CD8-positive, alpha-beta memory T cell (primary cell): ENCODE measurements around the gene ST6GAL1. TPM values are rescaled to one million over a fixed set of nuclear protein-coding genes. Genes with fewer than 3 reads are reported as not detected.
A peak's percentile ranks its signal among the peaks of the same experiment; 100 is the strongest.

Experiments used
- CTCF ChIA-PET: fragments of 350-600 bp; sonication (Branson Sonifier 250); formaldehyde crosslinking; loops from one replicate; lab custom pipeline; 2021; ENCODE audit warnings: antibody characterized with exemption; lab: Charles Lee
- POLR2A ChIA-PET: fragments of 350-600 bp; sonication (Branson Sonifier 250); formaldehyde crosslinking; loops from one replicate; lab custom pipeline; 2021; ENCODE audit warnings: antibody characterized with exemption; lab: Charles Lee
- DNase-seq, 5 donors: peaks; one replicate each; pipeline versions ENCODE4 v3.0.0 to v3.0.0-alpha.2; 2020 to 2022; ENCODE audit warnings: mixed read lengths in 1 of 5
- H3K27ac ChIP-seq: one replicate; pipeline ENCODE4 v1.7.0; 2013; ENCODE audit warnings: low read depth, mild to moderate bottlenecking, low read length, moderate library complexity
- H3K27me3 ChIP-seq: 2 replicates; pipeline ENCODE4 v1.7.0; 2013; ENCODE audit warnings: low read length, mild to moderate bottlenecking; ENCODE audit not compliant: insufficient read depth, poor library complexity, severe bottlenecking
- H3K36me3 ChIP-seq: 2 replicates; pipeline ENCODE4 v1.7.0; 2013; ENCODE audit warnings: mild to moderate bottlenecking, low read length, moderate library complexity; ENCODE audit not compliant: insufficient read depth
- H3K4me1 ChIP-seq: 2 replicates; pipeline ENCODE4 v1.7.0; 2013; ENCODE audit warnings: mild to moderate bottlenecking, low read length, moderate library complexity; ENCODE audit not compliant: insufficient read depth
- H3K4me3 ChIP-seq: 2 replicates; pipeline ENCODE4 v1.7.0; 2013; ENCODE audit warnings: mild to moderate bottlenecking, low read length
- H3K9me3 ChIP-seq: 2 replicates; pipeline ENCODE4 v1.7.0; 2013; ENCODE audit warnings: mild to moderate bottlenecking, low read length
- H3K27ac Mint-ChIP-seq, 8 donors: one replicate each; pipeline ENCODE4 v1.8.0; 2020 to 2021; ENCODE audit warnings: mixed read lengths in 8 of 8, mild to moderate bottlenecking in 6 of 8, inconsistent platforms in 3 of 8, moderate library complexity in 3 of 8
- H3K27me3 Mint-ChIP-seq, 2 donors: one replicate each; pipeline ENCODE4 v1.8.0; 2020 to 2021; ENCODE audit warnings: mixed read lengths in 2 of 2, mild to moderate bottlenecking in 1 of 2, moderate library complexity in 1 of 2
- H3K36me3 Mint-ChIP-seq, 3 donors: one replicate each; pipeline ENCODE4 v1.8.0; 2020 to 2021; ENCODE audit warnings: mixed read lengths in 3 of 3, inconsistent platforms in 1 of 3, mild to moderate bottlenecking in 1 of 3
- H3K4me1 Mint-ChIP-seq, 3 donors: one replicate each; pipeline ENCODE4 v1.8.0; 2020 to 2021; ENCODE audit warnings: mixed read lengths in 3 of 3, inconsistent platforms in 1 of 3, mild to moderate bottlenecking in 1 of 3
- H3K4me3 Mint-ChIP-seq, 7 donors: one replicate each; pipeline ENCODE4 v1.8.0; 2020 to 2021; ENCODE audit warnings: mixed read lengths in 7 of 7, mild to moderate bottlenecking in 6 of 7, moderate library complexity in 4 of 7, inconsistent platforms in 2 of 7
- H3K9me3 Mint-ChIP-seq, 5 donors: one replicate each; pipeline ENCODE4 v1.8.0; 2020 to 2022; ENCODE audit warnings: mixed read lengths in 5 of 5, mild to moderate bottlenecking in 3 of 5, moderate library complexity in 2 of 5, inconsistent platforms in 1 of 5
- polyA plus RNA-seq: library from polyadenylated mRNA; unstranded; fragments of 300-500 nt; fragmentation: Illumina TruSeq; gene quantifications from one replicate; pipeline ENCODE4 v1.2.3, GENCODE V29; 2021
- total RNA-seq, 2 experiments: library from RNA; stranded (reverse); gene quantifications; one replicate each; pipeline ENCODE4 v1.2.3, GENCODE V29; 2021

The ST6GAL1 gene
- total and polyA plus RNA-seq, 3 experiments from 2014 or later: 96.8 to 139 (median 108) TPM

- H3K27me3 Mint-ChIP-seq: peaks cover 0 to 4% of the 10 kb centered on the region in 2 donors
- peaks cover 3 to 8% (median 7%) of the 10 kb centered on the region in 3 donors for H3K4me1 Mint-ChIP-seq
- peaks cover 0 to 2% (median 0%) of the 10 kb centered on the region in 3 donors for H3K36me3 Mint-ChIP-seq
- H3K4me3 Mint-ChIP-seq: no peak overlapping the region
- DNase-seq: no peak
- ChIA-PET CTCF (interaction anchor here (1.2 to 7.2 kb wide), 12 partner anchors 12 to 626 kb away, joined by 3 to 121 read pairs (median 15); partner anchors contain the start of gene RPL39L), POLR2A (no interaction called here)
- H3K9me3 ChIP-seq: no peaks in the 10 kb centered on the region
- H3K27ac Mint-ChIP-seq: peak overlapping the region in 1 of 8 donors; percentile 7
- H3K9me3 Mint-ChIP-seq: no peaks in the 10 kb centered on the region
- H3K4me1 ChIP-seq: no peaks in the 10 kb centered on the region
- no peak overlapping the region for H3K27ac ChIP-seq
- H3K27me3 ChIP-seq: no peaks in the 10 kb centered on the region
- no peaks in the 10 kb centered on the region for H3K36me3 ChIP-seq
- no peak overlapping the region for H3K4me3 ChIP-seq
These were observed 184.2 kb downstream of the ST6GAL1 start for GRCh38 chr3:187114511-187114910.

GRCh38 chr3:187120326-187120725 lies 190.0 kb downstream of the ST6GAL1 start:
- ChIA-PET CTCF (interaction anchor here (0.7 to 4.2 kb wide), 3 partner anchors 12 to 30 kb away, joined by 3 to 12 read pairs (median 10); partner anchors contain the start of gene RPL39L), POLR2A (no interaction called here)
- Histone ChIP-seq H3K36me3 (no peaks in the 10 kb centered on the region), H3K27ac (no peak overlapping the region), H3K4me1 (no peaks in the 10 kb centered on the region), H3K9me3 (no peaks in the 10 kb centered on the region), H3K27me3 (no peaks in the 10 kb centered on the region), H3K4me3 (no peak overlapping the region)
- Mint-ChIP-seq H3K4me1 (no peaks in the 10 kb centered on the region), H3K9me3 (no peaks in the 10 kb centered on the region), H3K27ac (no peak overlapping the region), H3K36me3 (peaks cover 0 to 3% (median 1%) of the 10 kb centered on the region in 3 donors), H3K4me3 (no peak overlapping the region), H3K27me3 (no peaks in the 10 kb centered on the region)
- no peak for DNase-seq

GRCh38 chr3:187122261-187122660 lies 191.9 kb downstream of the ST6GAL1 start:
- Mint-ChIP-seq H3K27ac (no peak overlapping the region), H3K9me3 (peaks cover 0 to 3% (median 0%) of the 10 kb centered on the region in 5 donors), H3K4me1 (no peaks in the 10 kb centered on the region), H3K36me3 (peaks cover 2 to 10% (median 4%) of the 10 kb centered on the region in 3 donors), H3K27me3 (no peaks in the 10 kb centered on the region), H3K4me3 (no peak overlapping the region)
- H3K4me3 ChIP-seq: no peak overlapping the region
- no peaks in the 10 kb centered on the region for H3K36me3 ChIP-seq
- no peak for DNase-seq
- H3K4me1 ChIP-seq: no peaks in the 10 kb centered on the region
- POLR2A ChIA-PET: no interaction called here
- H3K9me3 ChIP-seq: no peaks in the 10 kb centered on the region
- CTCF ChIA-PET: interaction anchor here (1.3 kb wide), 1 partner anchor 9 kb away, joined by 5 read pairs; no protein-coding TSS in a partner anchor
- no peak overlapping the region for H3K27ac ChIP-seq
- no peaks in the 10 kb centered on the region for H3K27me3 ChIP-seq

GRCh38 chr3:187125319-187126031 lies 195.1 kb downstream of the ST6GAL1 start:
- no peak for DNase-seq
- no peaks in the 10 kb centered on the region for H3K27me3 ChIP-seq
- Mint-ChIP-seq H3K36me3 (peaks cover 2 to 13% (median 5%) of the 10 kb centered on the region in 3 donors), H3K4me1 (peaks cover 12 to 21% (median 12%) of the 10 kb centered on the region in 3 donors), H3K9me3 (peaks cover 0 to 3% (median 1%) of the 10 kb centered on the region in 5 donors), H3K27ac (no peak overlapping the region), H3K4me3 (peak overlapping the region in 1 of 7 donors; percentile 65), H3K27me3 (no peaks in the 10 kb centered on the region)
- no peak overlapping the region for H3K4me3 ChIP-seq
- peaks cover 4% of the 10 kb centered on the region for H3K9me3 ChIP-seq
- H3K4me1 ChIP-seq: peaks cover 13% of the 10 kb centered on the region
- no peaks in the 10 kb centered on the region for H3K36me3 ChIP-seq
- H3K27ac ChIP-seq: no peak overlapping the region
- ChIA-PET POLR2A (no interaction called here), CTCF (interaction anchor here (2.2 to 2.8 kb wide), 2 partner anchors 14 to 39 kb away, joined by 11 to 15 read pairs; partner anchors contain the start of gene RPL39L)

Other genes starting within 250 kb of the ST6GAL1 start
- not detected for gene KNG1, start 213.2 kb upstream of the ST6GAL1 start, total RNA-seq
- not detected for gene KNG1, start 213.2 kb upstream of the ST6GAL1 start, polyA plus RNA-seq
- 100 to 1,000 TPM; 563 to 564 TPM for gene EIF4A2, start 146.9 kb upstream of the ST6GAL1 start, total RNA-seq
- 211 TPM for gene EIF4A2, start 146.9 kb upstream of the ST6GAL1 start, polyA plus RNA-seq
- gene RFC4, start 124.0 kb upstream of the ST6GAL1 start, total RNA-seq: 100 to 1,000 TPM; 106 to 110 TPM
- gene RFC4, start 124.0 kb upstream of the ST6GAL1 start, polyA plus RNA-seq: 23.9 TPM
- gene ADIPOQ, start 87.8 kb upstream of the ST6GAL1 start, total RNA-seq: not detected
- gene ADIPOQ, start 87.8 kb upstream of the ST6GAL1 start, polyA plus RNA-seq: not detected
- gene RPL39L, start 209.0 kb downstream of the ST6GAL1 start, total RNA-seq: 10 to 100 TPM; 11.3 to 13.1 TPM
- 10.3 TPM for gene RPL39L, start 209.0 kb downstream of the ST6GAL1 start, polyA plus RNA-seq